Keratinocyte (primary cell): Measurements from ENCODE around the gene ENO3. TPM values are rescaled to one million over a fixed set of nuclear protein-coding genes. Genes with fewer than 3 reads are reported as not detected.
"Not testable (repeated sequence)": the region's sequence is repeated elsewhere in the genome, so short reads cannot be mapped to it uniquely, and the experiment has no call there.

Experiments used
- DNase-seq: peaks from one replicate; pipeline ENCODE4 v3.0.0-alpha.2; 2011; ENCODE audit warnings: low read depth, missing footprints, low spot score
- FAIRE-seq: peaks from 2 replicates; lab custom pipeline; 2011; peaks lifted over from hg19 to GRCh38; lab: Jason Lieb, UNC
- H2AFZ ChIP-seq: 2 replicates; pipeline ENCODE4 v1.6.0; 2012; ENCODE audit warnings: low read length, control low read depth, inconsistent platforms; ENCODE audit not compliant: control insufficient read depth
- H3K27ac ChIP-seq: 2 replicates; pipeline ENCODE4 v1.5.1; 2011; ENCODE audit warnings: low read length; ENCODE audit not compliant: control insufficient read depth, insufficient read depth
- H3K27me3 ChIP-seq: 3 replicates; pipeline ENCODE4 v1.6.0; 2011; ENCODE audit warnings: low read length; ENCODE audit not compliant: control insufficient read depth, insufficient read depth; ENCODE audit errors: extremely low read depth
- H3K36me3 ChIP-seq, 2 experiments: 2 replicates in 1 of 2; 3 replicates in 1 of 2; pipeline ENCODE4 v1.5.1; 2011; ENCODE audit warnings: low read length in 2 of 2, mild to moderate bottlenecking in 1 of 2; ENCODE audit not compliant: control insufficient read depth in 2 of 2, insufficient read depth in 2 of 2; ENCODE audit errors: extremely low read depth in 1 of 2
- H3K4me1 ChIP-seq: 3 replicates; pipeline ENCODE4 v1.5.1; 2011; ENCODE audit warnings: low read length; ENCODE audit not compliant: control insufficient read depth, insufficient read depth; ENCODE audit errors: extremely low read depth
- H3K4me2 ChIP-seq: 3 replicates; pipeline ENCODE4 v1.6.0; 2011; ENCODE audit warnings: low read depth, low read length; ENCODE audit not compliant: control insufficient read depth, insufficient read depth; ENCODE audit errors: extremely low read depth
- H3K4me3 ChIP-seq, 3 experiments: fragments of 200-600 bp in 1 of 3; sonication (generic) in 1 of 3; 2 replicates in 2 of 3; 3 replicates in 1 of 3; pipeline ENCODE4 v1.5.1; 2011 to 2016; ENCODE audit warnings: low read length in 3 of 3, mild to moderate bottlenecking in 3 of 3, control low read depth in 2 of 3, inconsistent platforms in 1 of 3, low read depth in 1 of 3, mixed read lengths in 1 of 3, mixed run types in 1 of 3, moderate library complexity in 1 of 3; ENCODE audit not compliant: control insufficient read depth in 2 of 3, insufficient read depth in 2 of 3; ENCODE audit errors: extremely low read depth in 1 of 3
- H3K79me2 ChIP-seq: 2 replicates; pipeline ENCODE4 v1.6.0; 2012; ENCODE audit warnings: low read length; ENCODE audit not compliant: control insufficient read depth, insufficient read depth
- H3K9ac ChIP-seq: 3 replicates; pipeline ENCODE4 v1.6.0; 2011; ENCODE audit warnings: low read length; ENCODE audit not compliant: control insufficient read depth, insufficient read depth; ENCODE audit errors: extremely low read depth
- H3K9me1 ChIP-seq: 3 replicates; pipeline ENCODE4 v1.6.0; 2011; ENCODE audit warnings: low read length; ENCODE audit not compliant: control insufficient read depth, insufficient read depth; ENCODE audit errors: extremely low read depth
- H3K9me3 ChIP-seq: 2 replicates; pipeline ENCODE4 v1.5.1; 2012; ENCODE audit warnings: low read depth, low read length; ENCODE audit not compliant: control insufficient read depth
- H4K20me1 ChIP-seq: 3 replicates; pipeline ENCODE4 v1.6.0; 2011; ENCODE audit warnings: low read length; ENCODE audit not compliant: control insufficient read depth, insufficient read depth; ENCODE audit errors: extremely low read depth
- EZH2 ChIP-seq: IDR thresholded peaks from one replicate; pipeline ENCODE4 v1.6.1; 2012; ENCODE audit warnings: inconsistent platforms, mild to moderate bottlenecking, low read length, moderate library complexity
- dilution Hi-C: fragments of 300-500 bp; cut with MboI; formaldehyde crosslinking; loops from one replicate; pipeline ENCODE4 v1.7.0; 2020; ENCODE audit warnings: low sequenced_read_pairs; ENCODE audit not compliant: extremely low pct_ligation_motif_present
- polyA plus RNA-seq, 5 experiments: library from polyadenylated mRNA; depleted of rRNA in 3 of 5; stranded (reverse) in 3 of 5; stranded (forward) in 1 of 5; unstranded in 1 of 5; fragments of >200 nt; gene quantifications; 1 replicate in 1 of 5; 2 replicates in 3 of 5; 3 replicates in 1 of 5; pipeline versions ENCODE4 v1.2.1 to v1.2.3, GENCODE V29; 2011 to 2012; ENCODE audit warnings: missing spikeins in 2 of 5, low read depth in 1 of 5, low replicate concordance in 1 of 5
- TF ChIP-seq, protein P1 (sequence below), 3 experiments: IDR thresholded peaks in 1 of 3; conservative IDR thresholded peaks in 1 of 3; optimal IDR thresholded peaks in 1 of 3; 2 replicates in 2 of 3; 3 replicates in 1 of 3; pipeline versions ENCODE3 to v1.5.1; 2011; ENCODE audit warnings: low read length in 3 of 3, mild to moderate bottlenecking in 3 of 3, moderate library complexity in 2 of 3, control low read depth in 1 of 3, inconsistent platforms in 1 of 3; ENCODE audit not compliant: insufficient read depth in 2 of 3; ENCODE audit errors: extremely low read depth in 1 of 3

ENO3 gene
- polyA plus RNA-seq, 1 donor (not counting 4 experiments of a cell fraction or from before 2014, with no cell fraction given), result 2.4 TPM

DNA sequence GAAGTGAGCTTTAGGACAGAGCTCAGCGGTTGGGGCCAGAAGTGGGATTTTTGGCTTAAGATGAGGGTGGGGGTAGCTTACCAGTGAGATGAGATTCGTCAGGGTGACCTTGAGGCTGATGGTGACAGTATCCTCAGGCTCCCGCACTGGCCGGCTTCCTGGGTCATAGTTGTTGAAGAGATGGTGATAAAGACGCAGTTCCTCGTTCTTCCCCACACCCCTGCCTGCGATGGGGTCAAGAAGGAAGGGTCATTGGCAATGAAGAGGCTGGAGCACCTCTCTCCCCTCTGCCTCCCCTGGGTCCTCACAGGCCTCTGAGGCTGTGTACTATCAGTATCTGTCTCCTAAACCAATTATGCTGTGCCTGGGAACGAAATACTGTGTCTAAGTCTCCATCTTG lies 48.4 kb upstream of the ENO3 start:
- no peak for TF ChIP-seq EZH2
- TF ChIP-seq, protein P1, sequence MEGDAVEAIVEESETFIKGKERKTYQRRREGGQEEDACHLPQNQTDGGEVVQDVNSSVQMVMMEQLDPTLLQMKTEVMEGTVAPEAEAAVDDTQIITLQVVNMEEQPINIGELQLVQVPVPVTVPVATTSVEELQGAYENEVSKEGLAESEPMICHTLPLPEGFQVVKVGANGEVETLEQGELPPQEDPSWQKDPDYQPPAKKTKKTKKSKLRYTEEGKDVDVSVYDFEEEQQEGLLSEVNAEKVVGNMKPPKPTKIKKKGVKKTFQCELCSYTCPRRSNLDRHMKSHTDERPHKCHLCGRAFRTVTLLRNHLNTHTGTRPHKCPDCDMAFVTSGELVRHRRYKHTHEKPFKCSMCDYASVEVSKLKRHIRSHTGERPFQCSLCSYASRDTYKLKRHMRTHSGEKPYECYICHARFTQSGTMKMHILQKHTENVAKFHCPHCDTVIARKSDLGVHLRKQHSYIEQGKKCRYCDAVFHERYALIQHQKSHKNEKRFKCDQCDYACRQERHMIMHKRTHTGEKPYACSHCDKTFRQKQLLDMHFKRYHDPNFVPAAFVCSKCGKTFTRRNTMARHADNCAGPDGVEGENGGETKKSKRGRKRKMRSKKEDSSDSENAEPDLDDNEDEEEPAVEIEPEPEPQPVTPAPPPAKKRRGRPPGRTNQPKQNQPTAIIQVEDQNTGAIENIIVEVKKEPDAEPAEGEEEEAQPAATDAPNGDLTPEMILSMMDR (optimal IDR thresholded peaks at IDR 0.05 in 1 of 3, IDR thresholded peaks at IDR 0.05 in 1 of 3, conservative IDR thresholded peaks at IDR 0.05 in 1 of 3; ENCODE audit: extremely low read depth in 1 of 3, insufficient read depth in 2 of 3, low read length in 3 of 3), result no peak
- no peaks in the 10 kb centered on the region for H3K27me3 ChIP-seq
- DNase-seq (no peak), FAIRE-seq (no peak)
- no peak overlapping the region for H3K27ac ChIP-seq
- H3K4me3 ChIP-seq, result no peak overlapping the region
- dilution Hi-C loops, result no loop called here
- H3K9ac ChIP-seq, result no peak overlapping the region
- H2AFZ ChIP-seq, result no peak overlapping the region
- H3K4me2 ChIP-seq, result no peak overlapping the region
- H3K4me1 ChIP-seq, result peaks cover 16% of the 10 kb centered on the region
- no peaks in the 10 kb centered on the region for H3K9me3 ChIP-seq
- no peaks in the 10 kb centered on the region for H3K79me2 ChIP-seq
- H3K36me3 ChIP-seq, result peaks cover 0 to 4% of the 10 kb centered on the region in 2 experiments
- H4K20me1 ChIP-seq, result peaks cover 5% of the 10 kb centered on the region
- H3K9me1 ChIP-seq, result no peaks in the 10 kb centered on the region

DNA sequence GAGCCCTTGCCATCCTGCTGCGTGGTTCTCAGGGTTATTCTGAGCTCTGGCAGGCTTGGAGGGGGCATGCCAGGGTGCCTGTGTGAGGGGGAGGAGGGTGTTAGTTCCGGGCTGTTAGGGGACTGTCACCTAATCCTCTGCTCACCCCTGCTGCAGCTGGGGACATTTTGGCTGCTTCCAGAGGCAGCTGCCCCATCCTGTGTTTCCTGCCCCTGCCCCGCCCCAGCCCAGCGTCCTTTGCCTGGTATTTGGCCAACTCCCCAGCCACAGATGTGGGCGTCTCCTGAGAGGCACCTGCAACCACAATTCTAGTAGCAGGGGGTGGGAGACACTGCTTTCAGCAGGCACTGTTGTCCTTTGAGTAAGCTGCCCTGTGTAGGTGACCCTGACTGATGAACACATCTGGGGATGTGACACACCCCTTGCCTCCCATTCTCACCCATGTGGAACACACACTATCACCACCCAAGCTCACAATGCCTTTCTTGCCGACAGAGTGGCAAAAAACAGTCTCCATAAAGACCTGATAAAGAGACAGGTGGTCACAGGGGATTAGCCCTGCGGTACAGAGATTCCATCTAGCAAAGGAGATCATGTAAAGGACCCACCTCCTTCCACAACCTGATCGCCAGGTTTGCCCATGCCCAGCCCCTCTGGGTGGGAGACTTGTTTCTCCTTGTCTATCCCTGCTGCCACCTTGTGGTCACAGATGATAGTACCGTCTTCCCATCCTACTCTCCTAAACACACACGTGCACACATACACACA lies 47.7 kb upstream of the ENO3 start, which contains the start of gene CHRNE:
Gene CHRNE, minus strand, starts transcription at position 48 of the 768 bp plus-strand sequence. Its CDS starts 35 bp downstream, at position 13.
- Histone ChIP-seq H3K4me2 (peak within 1 kb of the TSS; percentile 90), H3K4me1 (peaks cover 20% of the 10 kb centered on the region), H3K4me3 (peak within 1 kb of the TSS in 1 of 3 experiments; percentile 26), H3K36me3 (peaks cover 0 to 4% of the 10 kb centered on the region in 2 experiments), H4K20me1 (peaks cover 5% of the 10 kb centered on the region), H3K9me1 (no peaks in the 10 kb centered on the region), H3K9me3 (no peaks in the 10 kb centered on the region), H3K79me2 (no peaks in the 10 kb centered on the region), H3K27me3 (no peaks in the 10 kb centered on the region), H3K9ac (peak within 1 kb of the TSS; percentile 33), H2AFZ (no peak within 1 kb of the TSS), H3K27ac (peak within 1 kb of the TSS; percentile 26)
- FAIRE-seq, result peak; percentile 92
- peak; percentile 74 for DNase-seq
- dilution Hi-C loops, result no loop called here
- no peak for TF ChIP-seq EZH2
- TF ChIP-seq, protein P1 (optimal IDR thresholded peaks at IDR 0.05 in 1 of 3, IDR thresholded peaks at IDR 0.05 in 1 of 3, conservative IDR thresholded peaks at IDR 0.05 in 1 of 3; ENCODE audit: extremely low read depth in 1 of 3, insufficient read depth in 2 of 3, low read length in 3 of 3), result peak; percentile 79 to 92 (median 87)

DNA sequence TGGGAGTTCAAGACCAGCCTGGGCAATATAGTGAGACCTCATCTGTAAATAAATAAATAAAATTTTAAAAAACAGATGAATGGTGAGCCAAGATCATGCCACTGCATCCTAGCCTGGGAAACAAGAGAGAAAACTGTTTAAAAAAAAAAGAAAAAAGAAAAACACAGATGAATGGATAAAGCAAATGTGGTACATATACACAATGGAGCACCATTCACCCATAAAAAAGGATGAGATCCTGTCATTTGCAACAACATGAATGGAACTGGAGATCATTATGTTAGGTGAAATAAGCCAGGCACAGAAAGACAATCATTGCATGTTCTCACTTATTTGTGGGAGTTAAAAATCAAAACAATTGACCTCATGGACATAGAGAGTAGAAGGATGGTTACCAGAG lies 44.3 kb upstream of the ENO3 start:
- H3K9me1 ChIP-seq, H3K4me2 ChIP-seq, H3K9me3 ChIP-seq, H4K20me1 ChIP-seq, H3K79me2 ChIP-seq, dilution Hi-C loops, DNase-seq, H3K27me3 ChIP-seq, H3K4me3 ChIP-seq, H3K36me3 ChIP-seq, H2AFZ ChIP-seq, FAIRE-seq, H3K27ac ChIP-seq, H3K9ac ChIP-seq: not testable (repeated sequence)
- peaks cover 32% of the 10 kb centered on the region for H3K4me1 ChIP-seq
